GM19324 (cell line): ENCODE results near the gene PTPN6.

ENCODE experiments used
- ATAC-seq: cut with Tn5 transposase; IDR thresholded peaks from one replicate; pipeline ENCODE4 v1.9.1; 2021; ENCODE audit warnings: mild to moderate bottlenecking, moderate library complexity; ENCODE audit not compliant: unreplicated experiment, low FRiP score

PTPN6 gene

GRCh38 chr12:6963791-6964413 is 12.7 kb downstream of the PTPN6 start:
- ATAC-seq = no peak

- ATAC-seq = no peak
These were observed 13.5 kb downstream of the PTPN6 start for GRCh38 chr12:6964605-6965025.

GRCh38 chr12:6965026-6965661 is 14.0 kb downstream of the PTPN6 start:
- ATAC-seq = no peak

- no peak for ATAC-seq
These were observed 14.6 kb downstream of the PTPN6 start for GRCh38 chr12:6965714-6966113.

- ATAC-seq = no peak
These were observed 15.2 kb downstream of the PTPN6 start for GRCh38 chr12:6966351-6966750.

- no peak for ATAC-seq
These were observed 16.5 kb downstream of the PTPN6 start for GRCh38 chr12:6967651-6968100.

GRCh38 chr12:6968426-6968825 is 17.3 kb downstream of the PTPN6 start:
- ATAC-seq = no peak

- peak; percentile 10 for ATAC-seq
These were observed 19.0 kb downstream of the PTPN6 start for GRCh38 chr12:6970096-6970527.

GRCh38 chr12:6974180-6974579 is 23.0 kb downstream of the PTPN6 start:
- no peak for ATAC-seq

GRCh38 chr12:6975297-6976032 is 24.3 kb downstream of the PTPN6 start:
- ATAC-seq = no peak

- no peak for ATAC-seq
These were observed 26.5 kb downstream of the PTPN6 start for GRCh38 chr12:6977653-6978052.

- ATAC-seq = no peak
These were observed 27.0 kb downstream of the PTPN6 start for GRCh38 chr12:6978188-6978587.

- ATAC-seq = no peak
These were observed 27.5 kb downstream of the PTPN6 start for GRCh38 chr12:6978611-6979011.

GRCh38 chr12:6979021-6979420 is 27.9 kb downstream of the PTPN6 start:
- no peak for ATAC-seq

GRCh38 chr12:6979453-6979852 is 28.3 kb downstream of the PTPN6 start:
- ATAC-seq = no peak

GRCh38 chr12:6980075-6980474 is 28.9 kb downstream of the PTPN6 start:
- no peak for ATAC-seq

GRCh38 chr12:6980740-6981139 is 29.6 kb downstream of the PTPN6 start:
- no peak for ATAC-seq

- no peak for ATAC-seq
These were observed 30.2 kb downstream of the PTPN6 start for GRCh38 chr12:6981152-6982052.

GRCh38 chr12:6982532-6982931 is 31.4 kb downstream of the PTPN6 start:
- ATAC-seq = no peak

GRCh38 chr12:6987956-6988553 is 36.9 kb downstream of the PTPN6 start:
- no peak for ATAC-seq
